Activated CD4-positive, alpha-beta T cell treated with anti-CD3 and anti-CD28 coated beads, Interleukin-2, Interleukin-6, amounts not matched to agents 100 ng/mL and 50 ng/mL, durations not matched to agents 16 hours and 8 hours (primary cell): ENCODE results near the gene CFAP221.
A peak's percentile ranks its signal among the peaks of the same experiment; 100 is the strongest.
"Not testable (repeated sequence)": the region's sequence is repeated elsewhere in the genome, so short reads cannot be mapped to it uniquely, and the experiment has no call there.

Source experiments
- DNase-seq: peaks from one replicate; pipeline ENCODE4 v3.0.0-alpha.2; 2020

The CFAP221 gene

DNA sequence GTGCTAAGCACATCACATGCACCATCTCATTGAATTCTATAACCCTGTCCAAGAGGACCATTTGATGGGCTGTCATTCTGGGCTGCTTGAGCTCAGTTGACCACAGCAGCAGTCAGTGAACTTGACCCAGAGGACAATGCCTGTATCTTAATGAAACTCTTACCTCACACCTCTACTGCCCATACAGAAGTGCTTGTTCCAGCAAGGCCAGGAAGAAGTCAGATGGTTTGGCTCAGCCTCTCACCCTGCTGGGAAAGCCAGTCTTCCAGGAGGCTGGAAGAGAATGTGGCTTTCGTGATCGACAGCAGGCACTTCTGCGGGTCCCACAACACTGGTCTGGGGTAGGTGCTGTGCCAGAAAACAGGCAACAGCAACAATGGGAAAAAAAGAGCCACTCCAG lies 47.3 kb downstream of the CFAP221 start:
- DNase-seq = no peak

- no peak for DNase-seq
These were observed 48.2 kb downstream of the CFAP221 start for GRCh38 chr2:119592436-119592835.

GRCh38 chr2:119596638-119597037 lies 52.4 kb downstream of the CFAP221 start:
- no peak for DNase-seq

DNA sequence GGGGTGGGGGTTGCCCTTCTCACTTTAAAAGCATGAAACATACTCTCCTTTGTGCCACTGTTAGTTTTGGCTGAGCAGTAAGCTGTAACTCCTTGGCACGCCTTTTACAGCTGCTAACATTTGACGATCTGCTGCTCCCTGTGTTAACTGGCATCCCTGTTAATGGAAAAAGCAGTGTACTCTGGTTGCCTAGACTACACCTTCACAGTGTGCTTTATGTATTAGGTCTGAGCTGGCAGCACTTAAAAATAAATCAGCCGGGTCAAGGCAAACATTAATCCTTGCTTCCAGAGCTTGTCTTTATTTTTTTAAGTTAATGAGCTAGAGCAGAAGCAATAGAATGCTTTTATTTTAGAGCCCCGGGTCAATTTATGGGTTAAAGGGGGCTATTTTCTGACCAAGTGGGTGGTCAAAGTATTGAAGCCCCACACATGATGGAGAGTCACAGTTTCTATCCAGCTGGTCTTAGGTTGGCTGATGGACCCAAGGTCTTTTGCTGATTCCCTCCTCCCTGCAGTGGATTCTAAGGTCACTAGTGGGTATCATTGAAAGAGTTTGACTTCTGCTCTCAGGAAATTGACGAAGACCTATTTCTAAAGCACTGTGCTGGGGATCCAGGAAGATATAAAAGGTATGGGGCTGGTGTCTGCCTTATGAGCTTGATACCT lies 54.5 kb downstream of the CFAP221 start:
- no peak for DNase-seq

GRCh38 chr2:119599384-119599783 lies 55.1 kb downstream of the CFAP221 start:
- no peak for DNase-seq

GRCh38 chr2:119605096-119605495 lies 60.8 kb downstream of the CFAP221 start:
- no peak for DNase-seq

- DNase-seq = no peak
These were observed 62.4 kb downstream of the CFAP221 start for GRCh38 chr2:119606674-119607073.

DNA sequence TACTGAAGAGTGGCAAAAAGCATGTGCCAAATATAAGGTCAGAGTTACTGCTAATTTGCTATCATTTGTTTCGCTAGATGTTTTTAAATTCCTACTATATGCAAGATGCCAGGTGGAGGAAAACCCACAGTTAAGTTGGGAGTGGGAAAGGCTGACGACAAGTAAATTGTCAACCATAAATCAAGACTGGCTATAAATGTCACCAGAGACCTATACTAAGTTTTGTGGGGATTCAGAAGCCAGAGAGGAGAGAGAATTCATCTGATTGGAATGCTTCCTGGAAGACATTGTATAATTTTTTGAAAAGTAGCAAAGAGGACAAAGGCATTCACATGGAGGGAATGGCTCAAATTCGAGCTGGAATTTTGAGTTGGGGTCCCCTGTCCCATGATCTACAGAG lies 64.3 kb downstream of the CFAP221 start:
- no peak for DNase-seq

- DNase-seq = no peak
These were observed 65.1 kb downstream of the CFAP221 start for GRCh38 chr2:119609337-119609736.

- DNase-seq = not testable (repeated sequence)
These were observed 69.9 kb downstream of the CFAP221 start for GRCh38 chr2:119614140-119614539.

DNA sequence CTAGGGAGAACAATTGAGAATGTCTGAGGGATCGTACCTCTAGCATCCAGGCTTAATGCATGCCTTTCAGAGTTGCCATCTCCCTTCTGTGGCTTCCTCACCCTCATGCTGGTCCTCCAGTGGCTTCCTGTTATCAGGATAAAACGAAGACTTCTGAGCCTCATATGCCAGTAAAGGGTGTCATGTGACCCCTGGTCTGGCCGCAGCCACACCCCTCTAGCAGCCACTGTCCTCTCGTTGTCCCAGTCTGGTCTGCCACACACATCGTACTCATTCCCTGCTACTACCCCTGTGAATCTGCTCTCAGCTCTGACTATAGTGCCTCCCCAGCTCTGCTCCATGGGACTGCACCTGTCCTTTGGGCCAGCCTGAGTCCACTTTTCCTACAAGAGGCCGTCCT lies 72.2 kb downstream of the CFAP221 start:
- no peak for DNase-seq

DNA sequence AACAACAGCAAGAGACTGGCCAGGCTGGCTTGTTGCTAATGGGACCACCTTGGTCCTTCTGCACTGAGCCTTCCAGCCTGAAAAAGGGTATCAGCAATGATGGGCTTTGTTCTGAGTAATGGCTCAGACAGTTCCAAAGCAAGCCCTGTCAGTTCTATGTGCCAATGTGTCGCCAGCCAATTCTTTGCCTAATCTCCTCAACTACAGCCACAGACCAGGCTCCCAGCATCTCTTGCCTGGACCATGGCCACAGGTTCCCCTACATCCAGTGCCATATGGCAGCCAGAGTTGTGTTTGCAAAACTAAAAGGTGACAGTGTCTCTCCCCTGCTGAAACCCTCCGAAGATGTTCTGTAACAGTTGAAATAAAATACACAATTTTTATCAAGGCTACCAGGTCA lies 73.2 kb downstream of the CFAP221 start:
- no peak for DNase-seq

GRCh38 chr2:119618725-119619124 lies 74.5 kb downstream of the CFAP221 start:
- DNase-seq = not testable (repeated sequence)

GRCh38 chr2:119625226-119625625 lies 81.0 kb downstream of the CFAP221 start:
- DNase-seq = no peak

DNA sequence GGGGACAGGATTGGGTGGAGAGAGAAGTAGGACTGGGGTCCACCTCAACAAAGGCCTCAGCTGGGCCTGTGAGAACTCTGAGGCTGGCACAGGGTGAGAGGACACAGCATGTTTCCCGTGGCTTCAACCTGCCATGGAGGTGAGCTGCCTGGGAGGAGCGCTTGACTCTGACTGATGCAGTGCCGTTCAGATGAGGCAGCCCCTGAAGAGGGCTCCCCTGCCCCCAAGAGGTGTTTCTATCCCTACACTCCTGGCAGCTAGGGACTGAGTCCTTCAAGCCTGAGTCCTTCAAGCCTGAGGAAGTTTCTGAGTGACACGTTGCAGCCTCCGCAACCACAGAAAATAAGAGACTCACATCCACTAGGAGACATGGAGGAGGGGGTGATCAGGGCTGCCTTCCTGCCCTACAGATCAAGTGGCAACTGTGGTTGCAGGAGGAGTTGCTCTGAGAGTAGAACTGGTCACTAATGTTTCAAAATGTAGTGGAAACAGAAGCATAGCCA lies 85.1 kb downstream of the CFAP221 start:
- DNase-seq = no peak

- no peak for DNase-seq
These were observed 85.9 kb downstream of the CFAP221 start for GRCh38 chr2:119630121-119630520.

- no peak for DNase-seq
These were observed 93.1 kb downstream of the CFAP221 start for GRCh38 chr2:119637371-119637770.

- DNase-seq = no peak
These were observed 94.0 kb downstream of the CFAP221 start for GRCh38 chr2:119638246-119638645.

GRCh38 chr2:119638685-119639554 lies 94.7 kb downstream of the CFAP221 start:
- no peak for DNase-seq

DNA sequence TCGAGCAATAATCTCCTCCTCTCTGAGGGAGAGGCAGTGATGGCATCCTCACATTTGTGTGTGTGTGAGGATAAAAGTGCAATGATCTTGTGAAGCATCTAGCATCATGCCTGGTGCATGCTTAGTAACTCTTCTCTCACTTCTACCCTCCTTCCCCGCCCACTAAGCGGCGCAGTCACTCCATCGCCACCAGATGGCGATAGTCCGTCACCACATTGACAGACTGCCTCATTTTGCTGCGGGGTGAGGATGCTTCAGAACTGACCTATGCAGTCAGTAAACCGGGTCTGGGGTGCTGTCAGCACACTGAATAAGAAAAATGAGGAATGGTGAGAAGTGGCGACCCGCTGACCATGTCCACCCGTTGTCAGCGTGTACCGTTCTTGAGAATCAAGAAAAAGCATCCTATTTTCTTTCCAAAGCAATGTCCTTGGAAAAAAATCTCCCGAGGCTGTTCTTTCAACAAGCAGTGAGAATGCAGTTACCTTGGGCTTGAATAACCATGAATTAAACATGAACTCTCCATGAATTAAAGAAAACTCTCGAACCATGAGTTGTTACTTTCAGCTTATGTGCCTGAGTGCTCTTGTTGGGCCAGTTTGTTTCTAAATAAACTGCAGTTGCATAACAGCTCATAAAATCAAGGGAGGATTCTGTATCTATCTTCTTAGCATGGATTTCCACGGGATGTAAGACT lies 97.5 kb downstream of the CFAP221 start:
- DNase-seq = peak; percentile 78

DNA sequence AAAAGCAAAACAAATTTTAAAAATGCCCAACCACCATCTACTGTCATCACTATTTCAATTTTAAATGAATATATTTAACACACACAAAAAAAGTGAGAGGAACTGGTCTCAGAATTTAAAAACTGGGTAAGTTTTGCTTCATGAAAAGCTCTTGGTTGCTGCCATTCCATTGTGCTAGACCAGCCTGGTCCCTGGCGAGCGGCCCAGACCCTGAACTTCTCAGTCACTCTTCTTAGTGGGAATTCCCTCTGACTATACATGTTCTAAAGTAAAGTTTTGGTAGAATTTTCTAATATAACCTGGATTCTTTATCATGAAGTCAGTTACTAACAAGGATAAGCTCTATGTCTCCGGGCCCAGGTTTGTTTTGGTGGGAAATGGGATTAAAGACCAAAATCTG lies 99.9 kb downstream of the CFAP221 start:
- no peak for DNase-seq

DNA sequence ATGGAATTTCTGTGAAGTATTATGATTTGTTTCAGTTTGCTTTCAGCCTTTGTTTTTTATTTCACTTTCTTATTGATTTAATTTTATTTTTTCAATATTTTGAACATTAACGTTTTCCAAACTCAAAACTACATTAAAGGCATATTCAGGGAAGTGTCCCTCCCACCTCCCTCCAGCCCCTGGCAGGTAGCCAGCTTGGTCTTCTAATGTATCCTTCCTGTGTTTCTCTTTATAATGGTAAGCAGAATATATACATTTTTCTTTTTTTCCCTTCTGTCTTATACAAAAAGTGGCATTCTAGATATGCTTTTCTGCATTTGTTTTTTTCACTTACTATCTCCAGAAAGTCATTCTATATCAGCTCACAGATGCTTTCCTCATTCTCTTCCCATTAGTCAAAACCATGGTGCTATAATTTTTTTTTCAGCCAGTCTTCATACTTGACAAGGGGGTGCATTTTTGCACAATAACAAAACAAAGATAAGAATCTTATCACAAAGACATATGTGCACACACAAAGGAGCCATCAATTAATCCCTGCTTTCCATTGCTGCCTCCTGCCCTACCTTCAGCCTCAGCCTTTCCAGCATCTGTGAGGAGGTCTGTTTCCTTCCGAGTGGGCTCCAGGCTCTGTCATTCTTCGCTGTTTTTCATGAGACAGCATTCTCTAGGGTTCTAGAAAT lies 101.1 kb downstream of the CFAP221 start:
- no peak for DNase-seq

- DNase-seq = no peak
These were observed 101.9 kb downstream of the CFAP221 start for GRCh38 chr2:119646149-119646548.
